GF-D8 (cell line): ENCODE data around the gene CAPN6.

Experiments
- DNase-seq: peaks from one replicate; lab custom pipeline; 2025; lab: John Stamatoyannopoulos, UW

CAPN6 gene

DNA sequence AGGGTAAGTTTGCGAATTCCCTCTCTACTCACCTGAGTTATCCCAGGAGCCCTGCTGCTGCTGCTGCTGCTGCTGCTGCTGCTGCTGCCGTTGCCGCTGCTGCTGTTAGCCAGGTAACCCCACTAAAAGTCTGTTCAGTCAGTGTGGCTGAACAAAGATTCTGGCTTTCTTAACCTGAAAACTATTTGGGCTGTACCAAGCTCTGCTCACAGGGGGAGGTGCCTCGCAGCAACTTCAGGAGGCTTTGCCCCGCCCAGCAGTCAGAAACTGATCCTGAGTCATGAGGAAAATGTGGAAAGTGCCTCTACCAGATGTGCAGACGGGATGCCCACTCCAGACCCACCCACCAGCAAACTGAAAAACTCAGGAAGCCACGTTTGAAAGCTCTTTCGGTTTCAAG lies at the start of gene CAPN6:
CAPN6 (minus strand) TSS at position 145 of the 400 bp plus-strand sequence. CDS start 6,547 bp downstream, outside the sequence.
- DNase-seq, result no peak

GRCh38 chrX:111319451-111319850 lies 49.2 kb upstream of the CAPN6 start:
- DNase-seq, result no peak

- no peak for DNase-seq
Measured at GRCh38 chrX:111318901-111319300, 48.6 kb upstream of the CAPN6 start.

DNA sequence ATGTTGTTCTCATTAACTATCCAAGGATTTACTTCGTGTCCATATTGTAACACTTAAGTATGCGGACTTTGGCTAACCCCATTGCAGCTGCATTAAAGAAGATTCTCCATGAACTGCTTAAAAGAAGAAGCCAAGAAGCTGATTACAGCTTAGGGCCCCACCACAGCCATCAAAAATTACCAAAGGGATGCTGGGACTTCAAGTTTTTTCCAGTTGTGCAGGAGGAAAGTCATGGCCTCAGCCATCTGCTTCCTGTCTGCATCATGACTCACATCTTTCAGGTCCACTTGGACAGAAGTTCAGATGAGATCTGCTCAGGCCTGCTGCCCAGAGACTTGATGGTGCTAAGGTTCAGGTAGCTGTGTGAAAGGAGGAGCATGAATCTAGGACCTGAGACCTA lies 38.8 kb upstream of the CAPN6 start:
- no peak for DNase-seq

GRCh38 chrX:111308039-111308438 lies 37.8 kb upstream of the CAPN6 start:
- no peak for DNase-seq

- DNase-seq, result no peak
Measured at GRCh38 chrX:111302284-111302683, 32.0 kb upstream of the CAPN6 start.

GRCh38 chrX:111288841-111289240 lies 18.6 kb upstream of the CAPN6 start:
- DNase-seq, result no peak

DNA sequence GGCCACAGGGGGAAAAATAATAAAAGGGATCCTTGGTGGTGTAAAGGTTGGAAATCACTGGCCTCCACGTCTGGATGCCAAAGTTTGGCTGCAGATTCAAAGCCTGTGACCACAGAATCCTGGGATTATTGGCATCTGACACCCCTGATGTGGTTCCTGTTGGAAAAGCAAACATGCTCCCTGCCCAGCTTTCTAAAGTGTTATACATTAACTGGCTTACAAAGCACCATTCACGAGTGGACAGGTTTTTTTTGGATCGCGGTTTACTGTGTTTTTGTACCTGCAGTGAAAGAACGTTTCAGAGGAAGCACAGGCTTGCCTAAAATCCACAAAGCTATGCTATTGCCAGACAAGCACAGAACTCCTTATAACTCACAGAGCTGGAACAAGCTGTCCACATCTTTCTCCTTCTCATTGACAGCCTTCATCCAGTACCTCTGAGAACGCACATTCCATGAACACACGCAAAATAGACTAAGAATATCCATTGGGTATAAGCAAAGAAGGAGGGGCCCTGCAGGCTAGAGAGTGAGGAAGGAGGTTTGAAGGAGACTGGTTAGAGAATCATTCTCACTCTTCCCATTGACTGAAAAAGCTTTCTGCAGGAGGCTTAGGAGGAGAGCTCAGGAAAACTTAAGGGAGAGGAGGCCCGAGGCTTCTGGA lies 14.5 kb upstream of the CAPN6 start:
- DNase-seq, result no peak

GRCh38 chrX:111283446-111283845 lies 13.2 kb upstream of the CAPN6 start:
- no peak for DNase-seq

- no peak for DNase-seq
Measured at GRCh38 chrX:111282991-111283390, 12.7 kb upstream of the CAPN6 start.

DNA sequence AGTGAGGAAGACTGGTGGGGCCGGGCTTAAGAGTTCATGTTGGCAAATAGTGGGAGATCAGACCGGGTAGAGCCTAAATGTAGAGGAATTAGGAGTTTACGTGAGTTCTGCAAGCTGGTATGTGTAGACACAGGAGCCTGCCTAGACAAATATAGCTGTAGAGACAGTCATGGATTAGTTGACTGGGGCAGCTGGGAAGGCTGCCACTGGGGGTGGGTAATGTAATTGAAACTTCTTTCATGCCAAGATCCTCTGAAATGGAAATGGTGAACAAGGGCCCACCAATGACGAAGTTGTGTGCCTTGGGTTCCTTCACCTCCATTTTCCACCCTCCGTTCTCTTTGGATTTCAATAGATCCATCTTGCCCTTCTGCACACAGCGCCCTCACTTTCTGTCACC lies 11.9 kb upstream of the CAPN6 start:
- no peak for DNase-seq

DNA sequence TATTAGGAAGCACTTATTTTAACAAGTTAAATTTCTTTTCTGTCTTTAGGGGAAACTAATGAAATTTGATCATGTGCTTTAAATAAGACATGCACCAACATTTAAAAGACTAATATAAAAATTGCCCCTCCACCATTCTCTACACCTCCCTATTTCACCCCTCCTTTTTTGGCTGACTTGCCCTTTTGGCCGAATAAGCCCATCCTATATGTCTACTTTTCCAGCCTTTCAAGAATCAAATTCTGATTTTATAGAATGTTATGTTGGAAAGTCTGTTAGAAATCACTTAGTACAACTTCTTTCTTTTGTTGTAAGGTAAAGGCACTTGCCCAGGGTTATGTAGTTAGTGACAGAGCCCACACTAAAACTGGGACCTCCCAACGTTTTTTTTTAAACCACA lies 1.8 kb downstream of the CAPN6 start:
- no peak for DNase-seq

GRCh38 chrX:111265486-111265885 lies 4.8 kb downstream of the CAPN6 start:
- no peak for DNase-seq

- no peak for DNase-seq
Measured at GRCh38 chrX:111264385-111264784, 5.9 kb downstream of the CAPN6 start.

DNA sequence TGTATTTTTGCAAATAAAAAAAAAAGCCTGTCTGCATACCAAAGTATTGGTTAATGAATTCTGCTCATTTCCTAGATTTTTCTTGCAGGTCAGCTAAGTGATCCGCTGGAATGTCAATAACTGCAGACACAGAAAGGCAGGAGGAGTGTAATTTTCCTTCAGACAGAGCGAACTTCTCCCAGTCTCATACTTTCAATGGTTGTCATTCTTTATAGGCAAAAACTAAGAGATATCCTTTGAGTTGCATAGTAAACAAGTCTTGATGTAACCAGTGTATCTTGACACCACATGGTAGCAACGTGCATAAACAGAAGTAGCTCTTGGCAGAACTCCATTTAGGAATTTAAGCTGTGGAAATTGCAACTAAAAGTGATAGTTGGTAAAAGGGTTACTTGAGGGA lies 8.2 kb downstream of the CAPN6 start:
- no peak for DNase-seq

- DNase-seq, result no peak
Measured at GRCh38 chrX:111260451-111260850, 9.8 kb downstream of the CAPN6 start.

DNA sequence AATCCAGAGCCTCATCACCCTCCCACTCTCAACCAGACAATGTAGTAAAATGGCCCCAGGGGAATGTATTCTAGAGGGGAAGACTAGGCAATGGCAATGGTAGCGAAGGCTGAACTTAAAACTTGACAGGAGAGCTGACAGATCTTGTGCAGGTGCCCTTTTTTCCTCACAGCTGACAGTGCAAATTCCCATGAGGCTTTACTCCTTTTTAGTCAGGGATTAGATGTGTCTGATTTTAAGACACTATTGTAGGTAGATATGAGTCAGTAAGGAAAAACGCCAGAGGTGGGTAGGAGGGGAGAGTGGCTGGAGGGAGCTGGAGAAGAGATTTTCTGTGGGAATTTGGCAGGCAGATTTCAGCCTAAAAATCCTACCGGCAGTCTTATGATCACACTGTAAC lies 10.7 kb downstream of the CAPN6 start:
- DNase-seq, result no peak

GRCh38 chrX:111257733-111258132 lies 12.6 kb downstream of the CAPN6 start:
- DNase-seq, result no peak

GRCh38 chrX:111254896-111255693 lies 15.2 kb downstream of the CAPN6 start:
- no peak for DNase-seq

DNA sequence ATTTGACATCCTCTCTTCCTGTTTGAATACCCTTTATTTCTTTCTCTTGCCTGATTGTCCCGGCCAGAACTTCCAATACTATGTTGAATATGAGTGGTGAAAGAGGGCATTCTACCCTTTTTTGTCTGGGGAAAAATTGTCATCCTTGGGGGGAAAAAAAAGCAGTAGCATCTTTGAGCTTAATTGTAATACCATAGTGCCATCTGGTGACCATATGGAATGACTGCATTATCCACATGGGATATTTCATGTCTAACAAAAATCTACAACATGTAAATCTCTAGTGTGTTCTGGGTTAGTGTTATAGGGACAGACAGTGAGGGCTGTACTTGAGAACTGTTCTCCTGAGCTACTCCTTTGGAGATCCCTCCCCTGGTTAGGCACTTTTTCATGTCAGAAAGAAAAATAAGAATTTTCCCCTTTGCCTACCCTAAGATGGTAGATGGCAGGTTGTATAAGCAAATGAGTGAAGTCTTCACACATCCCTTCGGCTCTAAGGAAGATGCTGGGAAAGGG lies 26.0 kb downstream of the CAPN6 start:
- DNase-seq, result no peak

- no peak for DNase-seq
Measured at GRCh38 chrX:111216293-111216801, 53.9 kb downstream of the CAPN6 start.

GRCh38 chrX:111207851-111208250 lies 62.4 kb downstream of the CAPN6 start:
- DNase-seq, result no peak

- no peak for DNase-seq
Measured at GRCh38 chrX:111200327-111200726, 70.0 kb downstream of the CAPN6 start.
